EL (cell line): ENCODE data around the gene RWDD4.

Experiments used
- DNase-seq: peaks from one replicate; pipeline ENCODE4 v3.0.0-alpha.2; 2016

Gene RWDD4

DNA sequence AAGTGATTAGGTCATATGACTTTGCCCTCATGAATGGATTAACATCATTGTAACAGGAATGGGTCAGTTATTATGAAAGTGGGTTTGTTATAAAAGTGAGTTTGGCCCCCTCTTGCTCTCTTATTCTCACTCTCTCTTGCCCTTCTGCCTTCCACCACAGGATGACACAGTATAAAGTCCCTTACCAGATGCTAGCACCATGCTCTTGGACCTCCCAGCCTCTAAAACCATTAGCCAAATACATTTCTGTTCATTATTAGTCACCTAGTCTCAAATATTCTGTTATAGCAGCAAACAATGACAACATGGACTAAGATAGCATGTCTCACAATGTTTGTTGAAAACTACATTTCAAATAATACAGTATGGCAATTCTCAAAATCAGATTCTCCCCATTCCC is 59.7 kb downstream of the RWDD4 start:
- DNase-seq: no peak

DNA sequence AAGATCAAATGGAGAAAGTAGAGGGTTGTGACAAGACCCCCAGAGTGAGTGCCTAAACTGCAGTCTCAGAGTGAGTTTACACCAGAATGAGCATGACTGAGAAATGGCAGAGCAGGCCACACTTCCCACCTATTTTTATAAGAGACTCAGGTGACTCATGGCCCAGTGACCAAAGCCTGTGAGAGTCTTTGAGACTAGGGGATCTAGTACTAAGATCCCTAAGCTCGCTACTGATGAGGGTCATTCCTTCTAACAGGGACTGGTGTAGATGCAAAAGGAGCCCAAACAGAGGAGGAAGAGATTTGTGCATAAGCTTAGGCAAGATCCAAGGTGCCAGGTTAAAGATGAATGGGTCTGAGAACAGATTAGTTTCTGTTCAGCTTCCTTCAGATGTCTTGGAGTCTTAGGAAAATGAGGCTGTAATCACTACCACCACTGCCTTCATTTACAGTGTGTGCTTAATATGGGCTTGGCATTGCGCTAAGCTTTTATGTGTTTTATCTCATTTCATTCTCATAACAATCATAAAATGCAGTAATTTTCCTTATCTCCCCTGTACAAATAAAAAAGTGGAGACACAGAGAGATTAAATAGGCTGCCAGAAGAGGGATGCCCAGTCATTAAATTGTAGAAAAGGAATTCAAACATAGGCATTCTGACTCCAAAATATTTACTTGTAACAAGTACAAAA is 62.8 kb downstream of the RWDD4 start:
- no peak for DNase-seq

DNA sequence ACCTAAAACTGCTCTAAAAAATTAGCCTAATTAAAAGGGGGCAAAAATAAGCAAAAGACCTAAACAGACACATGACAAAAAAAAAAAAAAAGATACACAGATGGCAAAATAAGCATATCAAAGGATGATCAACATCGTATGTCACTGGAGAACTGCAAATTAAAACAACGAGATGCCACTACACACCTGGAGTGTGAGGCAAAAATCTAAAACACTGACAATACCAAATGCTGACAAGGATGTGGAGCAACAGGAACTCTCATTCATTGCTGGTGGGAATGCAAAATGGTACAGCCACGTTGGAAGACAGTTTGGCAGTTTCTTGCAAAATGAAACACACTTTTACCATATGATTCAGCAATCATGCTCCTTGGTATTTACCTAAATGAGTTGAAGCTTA is 64.2 kb downstream of the RWDD4 start:
- no peak for DNase-seq

DNA sequence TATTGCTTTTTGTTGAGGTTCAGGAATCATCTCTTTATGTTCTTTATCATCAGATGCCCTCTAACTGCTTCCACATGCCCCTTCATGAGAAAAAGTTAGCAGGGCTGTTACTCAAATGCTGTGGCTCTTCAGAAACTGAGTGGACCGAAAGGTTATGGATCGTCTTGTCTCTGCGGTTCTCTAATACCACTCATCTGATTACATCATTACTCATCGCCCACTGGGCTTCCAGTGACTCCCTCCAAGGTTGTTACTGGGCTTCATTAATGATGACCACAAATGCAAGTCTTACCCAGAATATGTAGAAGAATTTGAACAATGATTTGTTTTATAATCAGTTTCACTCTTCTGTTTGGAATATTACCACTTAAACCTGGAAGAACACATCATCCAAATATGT is 67.7 kb downstream of the RWDD4 start:
- peak; percentile 76 for DNase-seq
